Tongue (tissue), 2 donors: Measurements from ENCODE around the gene CDS2. TPM values are rescaled to one million over a fixed set of nuclear protein-coding genes. Genes with fewer than 3 reads are reported as not detected.

Experiments used
- DNase-seq: peaks from one replicate; pipeline ENCODE4 v3.0.0-alpha.2; 2015
- total RNA-seq: library from RNA; depleted of rRNA; stranded (reverse); fragments of >200 nt; gene quantifications from one replicate; pipeline ENCODE4 v1.2.3, GENCODE V29; 2014

The CDS2 gene
- total RNA-seq, 1 donor from 2014 or later: 33.1 TPM

GRCh38 chr20:5119435-5120184 lies 7.2 kb upstream of the CDS2 start, which contains the start of gene PCNA:
Gene PCNA (minus strand): TSS chr20:5119958. CDS start chr20:5119798, 160 bp downstream.
- peak; percentile 99 for DNase-seq

- no peak for DNase-seq
Measured at GRCh38 chr20:5120185-5120476, 6.7 kb upstream of the CDS2 start.

GRCh38 chr20:5122873-5123260 lies 3.9 kb upstream of the CDS2 start:
- no peak for DNase-seq

- DNase-seq: peak; percentile 74
Measured at GRCh38 chr20:5127204-5127858, 523 bp downstream of the CDS2 start.

- no peak for DNase-seq
Measured at GRCh38 chr20:5127859-5128424, 1.1 kb downstream of the CDS2 start.

GRCh38 chr20:5128886-5129285 lies 2.1 kb downstream of the CDS2 start:
- no peak for DNase-seq

GRCh38 chr20:5131502-5131901 lies 4.7 kb downstream of the CDS2 start:
- DNase-seq: no peak

- no peak for DNase-seq
Measured at GRCh38 chr20:5133998-5134397, 7.2 kb downstream of the CDS2 start.

GRCh38 chr20:5135363-5136012 lies 8.7 kb downstream of the CDS2 start:
- DNase-seq: no peak

- no peak for DNase-seq
Measured at GRCh38 chr20:5136096-5136495, 9.3 kb downstream of the CDS2 start.

GRCh38 chr20:5140195-5140594 lies 13.4 kb downstream of the CDS2 start:
- no peak for DNase-seq

- no peak for DNase-seq
Measured at GRCh38 chr20:5141615-5142014, 14.8 kb downstream of the CDS2 start.

- no peak for DNase-seq
Measured at GRCh38 chr20:5143851-5144250, 17.0 kb downstream of the CDS2 start.

- no peak for DNase-seq
Measured at GRCh38 chr20:5145365-5146098, 18.7 kb downstream of the CDS2 start.

GRCh38 chr20:5146099-5146668 lies 19.4 kb downstream of the CDS2 start:
- no peak for DNase-seq

- DNase-seq: no peak
Measured at GRCh38 chr20:5146871-5147592, 20.2 kb downstream of the CDS2 start.

GRCh38 chr20:5148581-5148980 lies 21.8 kb downstream of the CDS2 start:
- no peak for DNase-seq

- no peak for DNase-seq
Measured at GRCh38 chr20:5149892-5150225, 23.1 kb downstream of the CDS2 start.

- DNase-seq: no peak
Measured at GRCh38 chr20:5150226-5151076, 23.6 kb downstream of the CDS2 start.

- no peak for DNase-seq
Measured at GRCh38 chr20:5153152-5153467, 26.3 kb downstream of the CDS2 start.
